Measurements from ENCODE around the gene BAG1.

Gene BAG1

DNA sequence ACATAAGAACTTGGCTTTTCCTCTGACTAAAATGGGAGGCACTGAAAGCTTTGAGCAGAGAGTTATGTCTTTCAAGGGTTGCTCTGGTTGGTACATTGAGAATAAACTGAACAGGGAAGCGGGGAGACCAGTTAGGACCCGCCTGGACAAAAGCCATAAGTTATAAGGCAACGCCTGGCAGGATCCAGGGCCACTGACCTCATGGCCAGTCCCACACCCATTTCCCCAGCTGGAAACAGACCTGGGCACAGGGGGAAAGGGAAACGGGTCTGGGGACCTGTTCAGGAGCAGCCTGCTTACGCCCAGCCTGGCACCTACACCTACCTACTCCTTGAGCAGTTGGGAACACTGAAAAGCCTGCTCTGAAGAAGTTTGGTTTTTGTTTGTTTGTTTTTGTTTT, 23.2 kb downstream of the BAG1 start:
- no peak for DNase-seq (ENCODE audit: low read depth)

DNA sequence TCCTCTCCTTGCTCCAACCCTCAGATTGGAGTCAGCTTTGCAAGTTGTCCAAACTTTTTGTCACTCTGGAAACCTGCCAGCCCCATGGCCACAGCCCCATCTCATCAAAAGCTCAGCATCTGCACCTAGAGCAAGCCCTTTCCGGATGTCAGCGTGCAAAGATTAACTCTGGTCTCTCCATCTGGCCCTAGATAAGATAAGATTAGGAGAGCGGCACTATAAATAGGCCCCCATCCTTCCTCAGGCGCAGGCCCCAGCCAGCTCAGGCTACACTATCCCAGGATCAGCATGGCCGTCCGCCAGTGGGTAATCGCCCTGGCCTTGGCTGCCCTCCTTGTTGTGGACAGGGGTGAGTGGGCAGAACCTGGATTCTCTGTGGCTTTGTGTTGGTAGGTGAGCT, 24.6 kb downstream of the BAG1 start, which contains the start of gene SPINK4:
SPINK4 (plus strand) TSS at position 247 of the 400 bp plus-strand sequence; CDS start at position 289, 42 bp downstream.
- no peak for DNase-seq (ENCODE audit: low read depth)

DNA sequence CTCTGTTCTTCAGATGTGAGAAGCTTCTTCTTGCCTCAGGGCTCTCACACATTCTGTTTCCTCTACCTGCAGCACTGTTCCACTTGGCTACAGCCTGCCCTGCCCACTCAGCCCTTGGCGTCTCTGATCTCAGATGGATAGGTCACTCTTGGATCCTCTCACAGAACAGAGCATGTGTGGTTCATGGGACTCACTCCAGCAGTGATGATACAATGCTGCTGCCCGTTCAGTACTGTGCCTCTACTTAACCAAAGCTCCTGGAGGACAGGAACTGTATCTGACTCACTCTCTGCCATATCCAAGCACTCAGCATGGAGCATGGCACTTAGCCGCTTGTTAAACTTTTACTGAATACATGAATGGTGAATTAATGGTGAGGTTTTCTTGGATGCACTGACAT, 27.9 kb downstream of the BAG1 start:
- peak; percentile 33 for DNase-seq (ENCODE audit: low read depth)

DNA sequence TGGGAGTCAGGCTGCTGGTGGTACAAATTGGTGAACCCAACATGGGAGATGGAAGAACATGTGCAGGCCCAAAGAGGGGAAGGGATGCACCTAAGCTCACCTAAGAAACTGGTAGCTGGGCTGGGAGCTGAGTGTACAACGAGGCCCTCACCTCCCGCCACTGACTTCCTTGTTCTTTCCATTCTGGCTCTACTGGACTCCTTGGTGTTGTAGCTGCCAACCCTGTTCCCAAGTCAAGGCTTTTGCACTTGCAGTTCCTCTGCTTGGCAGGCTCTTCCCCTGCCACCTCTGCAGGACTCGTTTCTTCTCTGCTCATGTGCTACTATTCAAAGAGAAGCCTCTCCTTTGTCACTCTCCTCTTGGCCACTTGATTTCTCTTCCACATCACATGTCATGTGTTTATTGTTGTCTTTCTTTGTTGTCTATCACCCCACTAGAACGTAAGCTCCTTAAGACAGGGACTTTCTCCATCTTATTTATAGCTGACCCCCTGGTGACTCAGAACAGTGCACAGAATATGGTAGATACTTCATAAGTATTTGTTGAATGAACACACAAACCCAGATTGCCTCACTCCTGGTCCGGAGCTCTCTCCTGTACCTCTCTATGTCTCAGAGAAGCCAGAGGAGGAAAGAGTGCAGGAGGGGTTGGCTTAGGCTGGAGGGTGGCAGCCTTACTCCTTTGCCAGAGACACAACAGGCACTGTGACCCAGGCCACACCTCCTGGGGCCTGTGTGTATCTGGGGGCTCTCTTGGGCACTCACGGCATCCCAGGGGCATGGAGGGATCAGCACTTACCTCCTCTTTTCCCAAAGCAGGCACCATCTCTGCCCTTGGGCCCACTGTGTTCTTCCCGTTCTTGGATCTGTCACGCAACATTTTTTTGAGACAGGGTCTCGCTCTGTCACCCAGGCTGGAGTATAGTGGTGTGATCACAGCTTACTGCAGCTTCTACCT, 29.7 kb downstream of the BAG1 start:
- peak; percentile 66 for DNase-seq (ENCODE audit: low read depth)

DNA sequence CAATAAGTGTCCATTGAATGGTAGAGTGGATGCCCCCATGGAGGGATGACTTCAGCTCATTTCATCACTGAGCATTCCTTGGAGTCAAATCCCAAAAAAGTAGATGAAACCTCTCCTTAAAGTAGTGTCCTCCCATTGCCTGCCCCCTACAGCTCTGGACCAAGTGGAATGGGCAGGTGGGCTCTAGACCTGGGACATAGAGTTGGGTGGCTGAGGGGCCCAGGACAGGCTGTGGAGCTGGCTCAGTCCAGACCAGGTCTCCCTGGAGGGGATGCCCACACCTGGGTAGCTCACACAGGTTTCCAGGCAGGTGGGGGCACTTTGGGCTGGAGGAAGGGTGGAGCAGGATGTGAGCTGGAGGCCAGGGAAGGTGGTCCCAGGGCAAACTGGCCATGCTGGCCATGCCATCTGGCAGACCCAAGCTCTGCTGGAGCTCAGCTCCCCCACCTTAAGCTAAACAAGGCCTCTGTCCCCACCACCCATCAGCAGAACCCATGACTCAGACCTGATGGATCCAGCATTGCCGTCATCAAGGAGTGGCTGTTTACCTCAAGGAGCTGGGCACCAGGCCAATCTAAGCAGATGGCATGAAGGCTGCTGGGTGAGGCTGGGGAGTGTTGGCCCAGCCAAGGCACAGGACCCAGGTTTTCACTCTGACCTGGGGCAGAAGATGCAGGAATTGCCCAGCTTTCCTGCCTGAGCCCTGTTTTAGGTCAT, 30.7 kb downstream of the BAG1 start:
- DNase-seq (ENCODE audit: low read depth), result peak; percentile 97

DNA sequence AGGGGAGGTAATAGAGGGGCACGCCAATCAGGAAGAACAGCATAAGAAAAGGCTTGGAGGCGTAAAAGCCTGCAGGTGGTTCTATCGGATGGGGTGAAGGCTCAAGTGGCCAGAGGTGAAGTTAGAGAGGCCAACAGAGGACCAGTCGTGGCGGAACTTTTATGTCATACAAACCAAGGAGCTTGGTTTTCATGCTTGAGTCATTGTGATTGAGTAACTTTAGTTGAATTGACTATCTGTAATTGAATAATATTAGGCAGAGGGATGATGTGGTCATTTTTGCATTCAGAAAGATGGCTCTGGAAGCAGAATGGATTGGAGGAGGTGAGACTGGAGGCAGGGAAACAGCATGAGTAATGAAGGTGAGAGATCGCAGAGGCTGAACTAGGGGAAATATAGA, 31.7 kb downstream of the BAG1 start:
- no peak for DNase-seq (ENCODE audit: low read depth)

DNA sequence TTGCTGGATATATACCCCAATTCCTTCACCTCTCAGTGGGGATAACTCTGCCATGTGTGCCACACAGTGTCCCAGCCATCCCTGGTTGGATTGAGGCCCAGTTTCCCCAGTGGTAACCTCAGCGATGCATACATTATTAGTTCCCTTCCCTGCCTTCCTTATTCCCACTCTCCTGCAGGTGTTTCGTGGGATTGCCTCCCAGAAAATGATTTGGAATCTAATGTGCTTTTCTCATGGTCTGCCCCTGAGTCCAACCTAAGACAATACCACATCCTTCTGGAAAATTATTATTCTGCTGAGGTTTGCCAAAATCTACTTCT, 32.9 kb downstream of the BAG1 start:
- no peak for DNase-seq (ENCODE audit: low read depth)

DNA sequence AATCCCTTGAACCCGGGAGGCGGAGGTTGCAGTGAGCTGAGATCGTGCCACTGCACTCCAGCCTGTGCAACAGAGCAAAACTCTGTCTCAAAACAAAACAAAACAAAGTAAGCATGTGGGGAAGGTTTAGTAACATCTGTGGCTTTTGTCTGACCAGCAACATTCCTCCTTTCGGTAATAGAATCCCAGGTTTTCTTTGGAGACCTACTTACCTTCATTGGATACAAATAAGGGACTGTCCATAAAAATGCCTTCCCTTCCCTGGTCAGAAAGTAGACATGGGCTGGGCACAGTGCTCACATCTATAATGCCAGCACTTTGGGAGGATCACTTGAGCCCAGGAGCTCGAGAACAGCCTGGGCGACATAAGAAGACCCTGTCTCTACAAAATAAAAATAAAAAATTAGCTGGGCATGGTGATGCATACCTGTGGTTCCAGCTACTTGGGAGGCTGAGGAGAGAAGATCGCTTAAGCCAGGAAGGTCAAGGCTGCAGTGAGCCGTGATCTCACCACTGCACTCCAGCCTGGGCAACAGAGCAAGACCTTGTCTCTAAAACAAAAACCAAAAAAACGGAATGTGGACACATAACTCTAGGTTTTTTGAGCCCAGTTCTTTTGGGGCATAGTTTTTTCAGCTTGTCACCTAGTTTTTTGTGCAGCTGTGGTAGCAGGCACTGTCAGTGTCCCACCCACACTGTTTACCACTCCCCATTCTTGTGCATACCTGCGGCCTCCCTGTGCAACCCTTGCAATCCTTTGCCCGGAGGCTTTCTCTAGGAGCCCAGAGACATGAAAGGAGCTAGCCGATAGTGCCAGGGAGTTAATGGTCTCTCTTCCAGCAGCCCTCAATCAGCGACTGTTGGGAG, 33.5 kb downstream of the BAG1 start:
- no peak for DNase-seq (ENCODE audit: low read depth)

DNA sequence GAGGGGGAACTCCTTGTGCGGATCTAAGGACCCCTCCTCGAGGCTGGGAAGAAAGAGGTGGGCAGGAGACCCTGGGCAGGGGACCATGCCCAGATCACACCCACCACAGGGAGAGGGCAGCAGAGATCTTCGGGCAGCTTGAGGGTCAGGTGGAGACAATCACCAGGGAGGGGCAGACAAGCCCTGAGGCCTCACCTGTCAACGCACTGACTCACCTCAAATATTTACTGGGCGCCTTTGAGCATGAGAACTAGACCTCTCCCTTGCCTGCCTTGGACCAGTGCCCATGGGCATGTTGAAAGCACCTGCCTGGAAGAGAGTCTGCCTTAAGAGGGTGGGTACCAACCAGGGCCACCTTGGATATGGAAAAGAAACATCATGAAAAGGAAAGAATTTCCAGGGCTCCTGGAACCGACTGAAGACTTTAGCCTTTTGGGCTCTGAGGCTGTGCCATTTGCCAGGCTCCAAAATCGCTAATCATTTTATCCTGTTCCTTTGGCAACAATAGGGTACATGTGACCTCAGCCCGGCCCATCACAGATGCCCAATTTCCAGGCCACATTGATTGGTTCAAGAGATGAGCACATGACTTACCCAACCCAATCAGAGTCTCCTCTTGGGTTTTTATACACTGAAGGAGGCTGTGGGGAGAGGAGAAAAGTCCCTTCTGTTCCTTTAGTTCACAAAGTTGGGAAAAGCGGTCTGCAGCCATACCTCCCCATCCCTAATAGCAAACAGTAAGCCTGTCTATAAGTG, 35.0 kb downstream of the BAG1 start:
- DNase-seq (ENCODE audit: low read depth), result peak; percentile 33

DNA sequence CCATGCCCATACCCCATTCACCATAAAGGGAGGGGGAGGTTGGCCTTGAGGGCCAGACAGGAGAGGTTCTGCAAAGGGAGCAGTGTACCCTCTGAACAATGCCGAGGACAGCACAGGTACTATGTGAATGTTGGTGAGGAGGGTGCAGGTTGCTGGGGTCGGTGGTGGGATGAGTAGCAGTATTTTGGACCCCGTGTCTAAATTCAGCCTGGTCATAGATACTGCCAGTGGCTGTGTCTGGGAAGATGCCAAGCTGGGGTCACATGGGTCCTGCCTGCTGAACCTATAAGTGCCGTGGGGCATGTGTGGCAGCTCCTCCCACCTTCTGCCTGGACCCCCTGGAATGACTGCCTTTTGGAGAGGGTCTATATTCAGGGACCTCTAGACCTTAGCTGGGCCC, 35.9 kb downstream of the BAG1 start:
- no peak for DNase-seq (ENCODE audit: low read depth)

DNA sequence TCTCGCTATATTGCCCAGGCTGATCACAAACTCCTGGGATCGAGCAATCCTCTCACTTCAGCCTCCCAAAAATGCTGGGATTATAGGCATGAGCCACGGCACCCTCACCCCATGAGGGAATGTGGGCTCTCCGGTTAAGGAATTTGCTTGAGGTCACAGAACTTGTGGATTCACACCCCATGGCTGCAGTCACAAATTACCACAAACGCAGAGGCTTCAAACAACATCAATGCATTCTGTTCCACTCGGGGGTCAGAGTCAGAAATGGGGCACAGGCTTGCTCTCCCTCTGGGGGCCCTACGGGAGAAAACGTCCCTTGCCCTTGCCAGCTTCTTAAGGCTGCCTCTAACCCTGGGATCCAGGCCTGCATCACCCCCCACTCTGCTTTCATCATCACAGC, 36.8 kb downstream of the BAG1 start:
- DNase-seq (ENCODE audit: low read depth), result no peak

DNA sequence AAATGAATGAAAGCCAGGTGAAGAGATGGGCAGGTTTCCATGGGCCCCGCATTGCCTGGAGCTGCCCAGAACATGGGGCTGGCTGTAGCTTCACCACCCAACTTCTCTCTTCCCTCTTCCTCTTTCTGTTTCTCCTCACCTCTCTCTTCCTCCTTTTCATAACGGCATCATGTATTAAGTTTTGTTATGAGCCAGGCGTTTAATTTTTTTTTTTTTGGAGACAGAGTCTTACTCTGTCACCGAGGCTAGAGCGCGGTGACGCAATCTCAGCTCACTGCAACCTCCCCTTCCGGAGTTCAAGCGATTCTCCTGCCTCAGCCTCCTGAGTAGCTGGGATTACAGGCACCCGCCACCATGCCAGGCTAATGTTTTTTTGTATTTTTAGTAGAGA, 37.5 kb downstream of the BAG1 start:
- no peak for DNase-seq (ENCODE audit: low read depth)

DNA sequence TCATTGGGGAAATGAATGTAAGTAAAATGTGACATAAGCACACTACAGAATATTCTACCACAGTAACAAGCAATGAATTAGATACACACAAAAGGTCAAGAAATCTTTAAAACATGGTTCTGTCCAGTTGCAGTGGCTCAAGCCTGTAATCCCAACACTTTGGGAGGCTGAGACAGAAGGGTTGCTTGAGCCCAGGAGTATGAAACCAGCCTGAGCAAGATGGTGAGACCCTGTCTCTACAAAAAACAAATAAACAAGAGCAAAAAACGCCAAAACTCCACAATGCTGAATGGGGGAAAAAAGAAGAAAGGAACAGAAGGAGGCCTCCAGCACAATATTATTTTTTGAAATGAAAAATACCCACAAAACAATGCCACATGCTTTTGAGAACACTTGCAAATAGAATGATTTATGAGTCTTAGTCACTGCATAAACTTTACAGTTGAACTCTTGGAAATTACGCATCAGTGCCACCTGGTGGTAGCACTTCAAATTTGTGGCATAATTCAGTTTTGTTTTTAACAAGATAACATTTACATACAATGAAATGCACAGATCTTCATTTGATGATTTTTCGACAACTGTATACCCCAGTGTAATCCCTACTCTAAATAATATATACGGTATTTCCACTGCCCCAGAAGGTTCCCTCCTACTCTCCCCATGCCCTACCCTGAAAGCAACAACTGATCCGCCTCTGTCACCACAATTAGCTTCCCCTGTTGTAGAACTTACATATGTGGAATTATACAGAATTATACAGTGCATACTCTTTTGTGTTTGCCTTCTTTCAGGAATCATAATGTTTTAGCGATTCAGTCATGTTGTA, 39.0 kb downstream of the BAG1 start:
- peak; percentile 86 for DNase-seq (ENCODE audit: low read depth)

DNA sequence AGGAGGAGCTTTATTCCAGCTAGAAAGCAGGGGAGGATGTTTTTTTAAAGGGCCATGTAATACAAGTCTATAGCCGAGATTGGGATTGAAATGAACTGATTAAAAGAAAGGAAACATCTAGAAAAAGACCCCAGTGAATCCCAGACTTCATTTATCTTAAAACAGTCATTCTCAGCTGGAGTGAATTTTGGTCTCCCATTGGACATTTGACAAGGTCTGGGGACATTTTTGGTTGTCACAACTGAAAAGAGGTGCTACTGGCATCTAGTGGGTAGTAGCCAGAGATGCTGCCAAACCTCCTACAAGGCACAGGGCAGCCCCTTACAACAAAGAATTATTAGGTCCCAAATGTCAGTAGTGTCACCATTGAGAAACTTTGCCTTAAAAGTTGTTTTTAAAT, 40.8 kb downstream of the BAG1 start:
- DNase-seq (ENCODE audit: low read depth), result peak; percentile 23

DNA sequence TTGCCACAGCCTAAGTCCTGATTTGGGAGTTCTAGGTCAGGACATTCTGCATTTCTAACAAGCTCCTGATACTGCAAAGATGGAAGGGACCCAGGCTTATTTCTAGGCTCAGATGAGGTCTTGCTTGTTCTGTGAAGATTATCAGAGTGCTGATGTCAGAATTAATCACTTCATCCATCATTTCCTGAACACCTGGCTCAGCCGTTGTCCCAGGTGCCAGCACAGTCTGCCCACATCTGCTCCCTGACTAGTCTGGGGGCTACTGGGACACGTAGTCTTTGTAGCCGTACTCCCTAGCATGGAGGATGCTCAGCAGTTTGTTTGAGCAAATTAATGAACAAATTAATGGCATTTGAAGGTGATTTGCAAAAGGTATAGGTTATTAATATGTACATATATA, 42.5 kb downstream of the BAG1 start:
- DNase-seq (ENCODE audit: low read depth), result no peak

DNA sequence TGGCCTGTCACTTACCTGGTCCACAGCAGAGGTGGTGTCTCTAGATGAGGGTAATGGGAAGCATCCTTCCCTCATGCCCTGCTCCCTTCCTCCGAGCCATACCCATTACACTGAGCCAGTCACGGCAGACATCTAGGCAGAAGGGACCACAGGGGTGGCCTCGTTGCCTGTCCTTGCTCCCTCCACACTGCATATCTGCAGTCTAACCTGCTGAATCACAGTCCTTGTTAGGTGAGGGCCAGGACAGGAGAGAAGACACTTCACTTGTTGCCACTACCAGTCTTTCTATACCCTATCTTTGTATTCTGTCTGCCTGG, 43.0 kb downstream of the BAG1 start:
- no peak for DNase-seq (ENCODE audit: low read depth)

DNA sequence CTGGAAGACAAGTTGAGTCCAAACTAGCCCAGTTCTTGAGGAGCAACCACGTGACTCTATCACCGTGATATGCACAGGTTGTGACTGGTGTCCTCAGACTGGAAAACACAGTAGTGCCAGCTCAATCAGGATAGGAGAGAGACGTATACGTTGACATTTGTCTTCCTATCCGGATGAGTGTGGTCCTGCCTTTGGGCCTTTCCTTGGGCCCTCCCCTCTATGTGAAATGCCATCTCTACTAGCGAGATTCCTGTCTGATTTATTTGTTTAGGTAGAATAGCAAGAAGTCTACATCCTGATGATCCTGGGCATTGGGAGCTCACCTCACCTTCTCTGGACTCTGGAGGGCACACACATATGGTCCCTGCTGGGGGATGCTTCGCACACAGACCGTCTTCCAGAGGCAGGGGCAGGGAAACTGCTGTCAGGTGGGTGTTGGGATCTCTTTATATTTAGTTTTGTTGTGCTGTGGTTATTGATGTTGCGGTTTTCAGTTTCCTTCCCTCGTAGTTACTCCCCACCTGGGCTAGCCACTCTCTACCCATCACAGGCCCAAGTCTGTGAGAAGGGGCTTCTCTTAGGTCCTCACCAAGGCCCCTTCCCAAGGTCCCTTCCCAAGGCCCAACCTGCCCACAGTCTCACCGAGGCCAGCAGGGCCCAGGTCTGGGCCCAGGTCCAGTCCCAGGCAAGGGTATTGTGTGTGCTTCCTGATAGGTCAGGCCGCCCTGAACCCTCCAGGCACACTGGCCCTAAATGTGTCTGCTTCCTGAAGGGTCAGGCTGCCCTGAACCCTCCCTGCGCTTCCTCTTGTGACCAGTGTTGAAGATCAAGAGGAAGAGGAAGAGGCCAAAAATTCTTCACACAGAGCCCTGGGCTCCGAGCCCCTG, 43.6 kb downstream of the BAG1 start:
- DNase-seq (ENCODE audit: low read depth), result no peak

DNA sequence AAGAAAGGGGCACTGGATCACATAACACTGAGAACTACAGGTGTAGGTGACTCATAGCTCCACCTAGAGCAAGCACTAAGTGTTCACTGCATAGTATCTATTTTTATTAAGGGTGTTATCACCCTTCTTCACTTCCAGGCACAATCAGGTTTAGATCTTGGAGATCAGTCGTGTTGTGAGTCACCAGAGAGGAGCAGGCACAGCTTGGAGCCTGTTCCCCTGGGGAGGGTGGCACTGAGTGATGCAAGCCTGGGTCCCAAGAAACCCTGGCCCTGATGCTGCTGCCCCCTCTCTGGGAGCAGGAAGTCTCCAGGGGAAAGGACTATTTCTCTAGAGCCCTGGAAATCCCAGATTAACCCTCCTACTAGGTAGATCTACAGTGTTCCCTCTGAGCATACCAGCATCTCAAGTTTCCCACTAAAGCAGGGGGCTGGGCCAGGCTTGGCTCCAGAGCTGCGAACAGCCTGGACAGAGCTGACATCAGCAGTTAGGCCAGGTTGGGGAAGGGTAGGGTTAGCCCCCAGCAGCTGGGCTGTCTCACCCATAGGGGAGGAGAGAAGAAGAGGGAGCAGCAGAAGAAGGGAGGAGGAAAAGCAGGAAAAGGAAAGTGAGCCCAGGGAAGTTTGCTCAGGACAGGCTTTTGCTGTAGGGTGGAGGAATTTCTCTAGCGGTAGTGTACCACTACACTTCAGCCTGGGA, 52.7 kb downstream of the BAG1 start:
- DNase-seq (ENCODE audit: low read depth), result no peak

DNA sequence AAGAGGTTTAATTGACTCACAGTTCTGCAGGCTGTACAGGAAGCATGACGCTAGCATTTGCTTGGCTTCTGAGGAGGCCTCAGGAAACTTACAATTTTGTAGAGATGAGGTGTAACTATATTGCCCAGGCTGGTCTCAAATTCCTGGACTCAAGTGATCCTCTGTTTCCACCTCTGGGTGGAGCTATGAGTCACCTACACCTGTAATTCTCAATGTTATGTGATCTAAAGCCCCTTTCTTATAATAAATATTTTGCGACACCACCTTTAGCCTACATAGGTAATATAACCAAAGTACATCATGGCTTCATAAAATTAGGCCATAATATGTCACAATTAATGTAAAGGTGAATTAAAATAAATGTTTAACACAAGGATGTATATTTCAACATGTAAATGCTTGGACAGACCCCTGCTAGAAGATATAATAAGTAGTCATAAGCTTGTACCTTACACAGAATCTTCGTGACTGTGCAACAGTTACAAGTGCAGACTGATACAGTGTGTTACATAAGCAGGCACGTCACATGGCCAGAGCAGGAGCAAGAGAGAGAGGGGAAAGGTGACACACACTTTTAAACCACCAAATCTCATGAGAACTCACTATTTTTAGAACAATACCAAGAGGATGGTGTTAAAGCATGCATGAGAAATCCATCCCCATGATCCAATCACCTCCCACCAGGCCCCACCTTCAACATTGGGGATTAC, 54.3 kb downstream of the BAG1 start:
- DNase-seq (ENCODE audit: low read depth), result no peak

Measured in ELR (cell line).